ENCODE results near the gene XAB2.

The XAB2 gene

DNA sequence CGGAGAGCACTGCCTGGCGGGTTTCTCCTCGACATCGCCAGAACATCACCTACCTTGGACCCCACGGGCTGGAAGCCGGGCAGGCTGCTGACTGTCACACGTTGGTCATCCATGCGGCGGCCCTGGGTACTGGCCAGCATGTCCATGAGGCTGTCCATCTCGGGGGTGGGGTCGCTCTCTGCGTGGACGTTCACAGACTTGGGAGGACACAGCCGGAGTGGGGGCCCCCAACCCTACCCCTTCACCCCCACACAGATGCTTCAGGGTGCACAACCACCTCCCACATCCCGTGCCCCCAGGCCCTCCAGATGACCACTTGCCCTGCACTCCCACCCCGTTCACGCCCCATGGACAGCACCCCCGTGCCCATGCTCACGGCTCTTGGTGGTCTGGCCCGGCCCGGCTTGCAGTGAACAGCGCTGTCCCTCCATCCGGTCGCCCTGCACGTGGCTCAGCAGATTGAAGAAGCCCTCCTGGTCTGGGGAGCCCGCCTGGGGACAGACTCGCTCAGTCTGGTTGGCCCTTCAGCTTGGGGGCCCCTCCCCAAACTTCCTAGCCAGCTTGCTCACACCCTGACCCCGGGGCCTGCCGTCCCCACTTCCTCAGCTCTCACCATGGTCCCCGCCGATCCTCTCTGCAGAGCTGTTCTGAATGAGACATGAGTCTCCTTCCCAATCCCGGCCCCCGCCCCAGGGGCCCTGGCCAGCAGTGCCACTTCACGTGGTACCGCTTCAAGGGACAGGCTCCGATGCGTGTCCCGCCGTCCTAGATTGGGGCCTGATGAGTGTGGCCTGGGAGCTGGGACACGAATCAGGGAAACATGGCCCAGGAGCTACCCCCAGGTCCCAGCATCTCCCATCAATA is 3.2 kb upstream of the XAB2 start:
- no peak for DNase-seq

DNA sequence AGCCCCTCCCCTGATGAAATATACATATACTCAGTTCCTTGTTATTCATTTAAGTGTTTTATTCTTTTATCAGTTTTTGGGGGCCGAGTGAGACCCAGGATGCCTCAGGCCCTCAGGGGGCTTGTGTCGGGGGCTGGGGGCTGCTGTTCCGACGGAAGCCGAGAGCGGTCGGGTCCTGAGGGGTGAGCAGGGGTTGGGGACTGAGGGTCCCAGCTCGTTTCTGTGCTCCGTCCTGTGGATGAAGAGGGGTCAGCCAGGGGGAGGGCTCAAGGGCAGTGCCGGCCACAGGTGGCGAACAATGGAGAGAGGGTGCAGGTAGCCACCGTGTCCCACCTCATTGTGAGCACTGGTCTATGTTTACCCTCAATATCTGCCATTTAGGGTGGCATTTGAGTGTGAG is 2.2 kb upstream of the XAB2 start:
- no peak for DNase-seq

- no peak for DNase-seq
These were observed 595 bp downstream of the XAB2 start for GRCh38 chr19:7628589-7629311.

- no peak for DNase-seq
These were observed 2.2 kb downstream of the XAB2 start for GRCh38 chr19:7627166-7627565.

- DNase-seq = no peak
These were observed 3.5 kb downstream of the XAB2 start for GRCh38 chr19:7625763-7626372.

DNA sequence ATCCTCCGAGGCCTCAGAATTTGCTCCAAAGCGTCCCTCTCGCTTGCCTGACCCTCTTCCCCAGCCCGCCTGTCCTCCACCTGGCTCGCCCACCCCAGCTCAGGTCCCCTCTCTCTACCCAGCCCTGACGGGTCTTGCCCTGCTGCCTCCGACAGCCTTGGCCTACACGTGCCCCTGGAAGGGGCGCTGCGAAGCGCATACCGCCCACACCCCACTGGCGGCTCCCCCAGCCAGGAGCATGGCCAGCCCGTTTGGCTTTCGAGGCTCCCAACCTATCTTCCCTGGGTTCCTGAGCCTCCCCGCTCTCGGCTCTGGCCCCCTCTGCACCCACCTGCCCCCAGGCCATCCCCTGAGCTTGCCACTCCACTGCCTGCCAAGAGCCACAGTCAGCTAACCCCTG is 4.5 kb downstream of the XAB2 start:
- no peak for DNase-seq

DNA sequence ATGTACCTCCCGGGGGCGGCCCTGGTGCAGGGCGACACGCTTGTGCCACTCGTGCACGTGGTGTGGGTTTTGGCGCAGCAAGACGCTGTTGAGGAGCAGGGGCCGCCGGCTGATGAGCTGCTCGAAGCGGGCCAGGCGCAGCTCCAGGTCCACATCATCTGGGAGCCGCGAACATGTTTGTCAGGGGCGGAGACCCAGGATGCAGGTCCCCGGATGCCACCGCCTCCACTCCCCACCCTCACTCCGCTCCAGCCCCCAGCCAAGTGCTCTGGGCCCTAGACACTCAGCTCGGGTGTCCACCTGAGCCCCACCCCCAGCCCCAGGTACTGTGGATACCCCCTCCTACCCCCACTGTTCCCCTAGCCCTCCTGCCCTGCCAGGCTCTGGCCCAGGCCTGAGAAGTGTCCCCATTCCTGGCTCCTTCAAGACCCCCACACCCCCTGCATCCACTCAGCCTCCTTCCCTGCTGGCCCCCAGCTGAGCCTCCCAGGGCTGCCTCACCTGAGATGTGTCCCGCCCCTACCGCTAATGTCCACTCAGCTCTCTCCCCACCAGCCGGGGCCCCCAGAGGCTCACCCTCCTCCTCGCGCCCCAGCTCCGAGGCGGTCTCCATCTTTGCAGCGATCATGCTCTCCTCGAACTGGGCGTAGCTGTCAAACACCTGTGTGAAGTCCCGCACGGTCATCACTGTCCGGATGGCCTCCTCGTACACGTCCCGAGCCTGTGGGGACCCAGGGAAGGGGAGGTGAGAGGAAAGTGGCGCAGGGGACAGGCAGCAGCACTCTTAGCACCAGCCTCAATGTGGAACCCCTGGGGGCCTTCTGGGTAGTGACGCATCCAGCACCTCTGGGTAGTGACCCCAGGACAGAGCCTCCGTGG is 5.4 kb downstream of the XAB2 start:
- no peak for DNase-seq

DNA sequence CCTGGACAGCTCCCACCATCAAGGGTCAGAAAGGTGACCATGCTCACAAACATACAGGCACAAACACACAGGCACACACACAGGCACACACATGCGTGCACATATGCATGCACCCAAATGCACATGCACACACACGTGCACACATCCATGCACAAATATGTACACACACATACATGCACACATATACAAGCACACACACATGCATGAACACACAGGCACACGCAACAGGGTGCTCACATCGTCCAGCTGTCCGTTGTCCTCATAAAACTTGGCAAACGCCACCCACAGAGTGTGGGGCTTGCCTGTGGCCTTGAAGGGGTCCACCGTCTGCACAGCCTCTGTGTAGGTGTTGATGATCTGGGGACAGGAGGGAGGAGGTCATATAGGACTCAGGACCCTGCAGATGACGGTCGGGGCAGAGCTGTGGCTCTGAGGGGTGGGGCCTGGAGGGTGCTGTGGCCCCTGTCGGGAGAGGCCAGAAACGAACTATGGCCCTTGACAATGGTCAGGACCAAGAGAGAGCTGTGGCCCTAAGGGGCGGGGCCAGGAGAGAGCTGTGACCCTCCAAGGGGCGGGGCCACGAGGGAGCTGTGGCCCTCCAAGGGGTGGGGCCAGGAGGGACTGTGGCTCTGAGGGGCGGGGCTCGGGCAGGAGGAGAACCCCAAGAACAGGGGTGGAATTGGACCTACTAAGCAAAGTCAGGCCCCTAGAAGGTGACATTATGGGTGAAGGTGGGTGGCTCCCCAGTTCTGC is 6.2 kb downstream of the XAB2 start:
- DNase-seq = no peak

GRCh38 chr19:7620442-7621412 is 8.6 kb downstream of the XAB2 start:
- DNase-seq = no peak

DNA sequence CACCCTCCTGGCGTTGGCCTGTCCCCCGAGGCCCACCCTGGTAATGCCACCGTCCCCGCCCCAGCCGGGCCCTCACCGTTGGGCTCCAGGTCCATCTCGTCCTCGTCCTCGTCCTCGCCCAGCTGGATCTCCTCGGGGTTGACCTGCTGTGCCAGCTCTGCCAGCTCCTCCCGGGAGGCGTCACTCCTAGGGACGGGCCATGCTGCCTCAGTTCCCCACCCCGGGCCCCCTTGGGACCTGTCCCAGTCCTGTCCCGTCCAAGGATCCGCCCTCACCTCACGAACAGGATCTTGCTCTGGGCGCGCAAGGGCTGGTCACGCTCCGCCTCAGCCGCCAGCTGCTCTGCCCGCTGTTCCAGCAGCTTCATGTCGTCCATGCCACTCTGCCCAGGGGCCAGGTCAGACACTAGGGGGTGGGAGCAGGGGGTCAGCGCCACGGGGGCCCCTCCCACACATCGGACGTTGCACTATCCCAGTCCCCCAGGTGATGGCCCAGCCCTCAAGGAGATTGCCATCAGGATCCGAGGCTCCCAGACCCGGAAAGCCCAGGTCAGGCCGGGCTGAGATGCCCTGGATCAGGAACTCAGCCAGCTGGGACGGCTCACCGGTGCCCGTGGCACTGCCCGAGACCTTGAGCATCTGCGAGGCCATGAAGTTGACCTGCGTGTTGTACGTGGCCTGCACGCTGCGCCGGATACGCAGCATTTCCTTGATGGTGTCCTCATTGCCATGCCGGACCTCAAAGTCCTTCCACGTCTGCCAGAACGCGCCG is 9.5 kb downstream of the XAB2 start:
- no peak for DNase-seq

DNA sequence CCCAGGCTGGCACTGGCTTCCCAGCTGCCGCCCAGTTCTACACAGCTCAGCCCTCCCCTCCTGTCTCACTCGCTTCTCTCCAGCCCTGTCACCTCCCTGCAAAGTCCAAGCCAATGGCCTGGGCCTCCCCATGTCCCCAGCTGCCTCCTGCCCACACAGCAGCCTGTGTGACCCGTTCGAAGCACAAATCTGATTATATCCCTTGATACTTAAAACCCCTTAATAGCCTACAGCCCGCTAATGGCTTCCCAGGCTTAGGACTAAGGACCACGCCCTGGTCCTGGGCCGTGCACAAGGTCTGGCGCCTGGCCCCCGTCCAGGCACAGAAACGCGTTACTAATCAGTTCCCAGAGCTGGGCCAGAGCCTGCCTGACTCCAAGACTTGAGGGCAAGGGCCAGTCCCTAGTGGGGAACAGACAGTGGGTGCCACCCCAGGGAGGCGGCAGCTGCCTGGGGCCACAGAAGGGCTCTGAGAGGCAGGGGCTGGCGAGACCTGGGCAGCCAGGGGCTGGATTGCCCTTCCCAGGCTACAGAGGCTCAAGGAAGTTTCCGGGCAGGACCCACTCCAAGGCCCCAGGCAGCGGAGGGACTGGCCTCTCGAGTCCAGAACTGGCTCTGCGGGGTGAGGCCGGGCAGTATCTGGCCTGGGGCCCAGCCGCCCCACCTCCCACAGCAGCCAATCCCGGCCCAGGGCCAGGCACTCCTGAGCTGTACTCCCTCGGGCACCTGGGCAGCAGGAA is 10.4 kb downstream of the XAB2 start:
- DNase-seq = no peak

- no peak for DNase-seq
These were observed 11.0 kb downstream of the XAB2 start for GRCh38 chr19:7618348-7618747.

DNA sequence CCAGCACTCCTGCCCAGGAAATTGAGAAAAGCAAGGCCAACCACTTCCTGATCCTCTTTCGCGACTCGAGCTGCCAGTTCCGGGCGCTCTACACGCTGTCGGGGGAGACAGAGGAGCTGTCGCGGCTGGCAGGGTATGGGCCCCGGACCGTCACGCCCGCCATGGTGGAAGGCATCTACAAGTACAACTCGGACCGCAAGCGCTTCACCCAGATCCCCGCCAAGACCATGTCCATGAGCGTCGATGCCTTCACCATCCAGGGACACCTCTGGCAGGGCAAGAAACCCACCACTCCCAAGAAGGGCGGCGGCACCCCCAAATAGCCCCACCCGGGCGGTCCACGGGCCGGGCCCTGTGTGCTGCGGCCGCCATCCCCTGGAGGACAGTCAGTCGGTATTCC is 11.6 kb downstream of the XAB2 start:
- DNase-seq = no peak

DNA sequence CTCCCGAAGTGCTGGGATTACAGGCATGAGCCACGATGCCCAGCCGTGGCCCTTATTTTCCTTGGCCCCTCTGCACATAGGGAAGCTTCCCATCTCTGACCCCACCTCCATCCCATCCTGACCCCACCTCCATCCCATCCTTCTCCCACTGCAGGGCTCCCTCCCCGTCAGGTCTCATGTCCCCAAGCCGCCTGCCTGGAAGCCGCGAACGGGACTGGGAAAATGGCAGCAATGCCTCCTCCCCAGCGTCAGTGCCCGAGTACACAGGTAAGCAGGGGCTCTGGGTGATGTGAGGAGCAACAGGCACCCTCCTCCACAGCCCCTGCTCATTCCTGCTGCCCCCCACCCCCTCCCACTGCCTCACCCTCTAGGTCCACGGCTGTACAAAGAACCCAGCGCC is 12.2 kb downstream of the XAB2 start:
- DNase-seq = no peak

DNA sequence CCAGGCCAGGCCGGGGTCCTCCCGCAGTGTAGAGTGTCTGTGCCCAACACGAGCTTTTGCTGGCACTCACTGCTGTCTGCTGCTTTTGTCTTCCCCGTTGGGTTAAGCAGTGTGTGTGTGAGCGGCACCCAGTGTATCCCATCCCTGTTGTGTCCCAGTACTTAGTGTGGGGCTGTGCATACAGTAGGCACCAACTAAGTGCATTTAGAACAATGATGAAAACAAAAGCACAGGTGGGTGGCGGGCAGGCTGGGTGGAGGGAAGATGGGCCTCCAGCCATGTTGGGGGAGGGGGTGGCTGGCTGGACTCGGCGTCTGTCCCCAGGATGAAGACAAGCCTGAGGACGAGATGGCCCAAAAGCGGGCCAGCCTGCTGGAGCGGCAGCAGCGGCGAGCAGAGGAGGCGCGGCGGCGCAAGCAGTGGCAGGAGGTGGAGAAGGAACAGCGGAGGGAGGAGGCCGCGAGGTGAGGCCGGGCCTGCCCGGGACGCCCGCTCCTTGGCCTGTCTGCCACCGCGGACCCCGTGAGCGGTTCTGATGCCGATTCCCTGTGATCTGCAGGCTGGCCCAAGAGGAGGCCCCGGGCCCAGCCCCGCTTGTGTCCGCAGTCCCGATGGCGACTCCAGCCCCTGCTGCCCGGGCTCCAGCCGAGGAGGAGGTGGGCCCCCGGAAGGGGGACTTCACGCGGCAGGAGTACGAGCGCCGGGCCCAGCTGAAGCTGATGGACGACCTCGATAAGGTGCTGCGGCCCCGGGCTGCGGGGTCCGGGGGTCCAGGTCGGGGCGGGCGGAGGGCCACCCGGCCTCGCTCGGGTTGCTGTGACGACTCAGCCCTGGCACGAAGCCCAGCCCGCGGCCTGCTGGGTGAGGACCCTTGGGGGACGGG is 14.2 kb downstream of the XAB2 start:
- no peak for DNase-seq

DNA sequence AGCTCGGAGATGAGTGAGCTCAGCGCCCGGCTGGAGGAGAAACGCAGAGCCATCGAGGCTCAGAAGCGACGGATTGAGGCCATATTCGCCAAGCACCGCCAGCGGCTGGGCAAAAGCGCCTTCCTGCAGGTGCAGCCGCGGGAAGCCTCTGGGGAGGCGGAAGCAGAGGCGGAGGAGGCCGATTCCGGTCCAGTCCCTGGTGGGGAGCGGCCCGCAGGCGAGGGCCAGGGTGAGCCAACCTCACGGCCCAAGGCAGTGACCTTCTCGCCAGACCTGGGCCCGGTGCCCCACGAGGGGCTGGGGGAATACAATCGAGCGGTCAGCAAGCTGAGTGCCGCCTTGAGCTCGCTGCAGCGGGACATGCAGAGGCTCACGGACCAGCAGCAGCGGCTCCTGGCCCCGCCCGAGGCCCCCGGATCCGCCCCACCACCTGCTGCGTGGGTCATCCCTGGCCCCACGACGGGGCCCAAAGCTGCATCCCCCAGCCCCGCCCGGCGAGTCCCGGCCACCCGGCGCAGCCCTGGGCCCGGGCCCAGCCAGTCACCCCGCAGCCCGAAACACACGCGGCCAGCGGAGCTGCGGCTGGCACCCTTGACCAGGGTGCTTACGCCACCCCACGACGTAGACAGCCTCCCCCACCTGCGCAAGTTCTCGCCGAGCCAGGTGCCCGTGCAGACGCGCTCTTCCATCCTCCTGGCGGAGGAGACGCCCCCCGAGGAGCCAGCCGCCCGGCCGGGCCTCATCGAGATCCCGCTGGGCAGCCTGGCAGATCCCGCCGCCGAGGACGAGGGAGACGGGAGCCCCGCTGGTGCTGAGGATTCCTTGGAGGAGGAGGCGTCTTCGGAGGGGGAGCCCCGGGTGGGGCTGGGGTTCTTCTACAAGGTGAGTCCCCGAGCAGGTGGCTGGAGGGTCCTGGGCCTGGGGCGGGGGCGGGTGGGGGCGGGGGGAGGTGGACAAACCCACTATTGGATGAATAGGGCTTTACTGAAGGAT is 16.8 kb downstream of the XAB2 start:
- no peak for DNase-seq
